Forelimb muscle (tissue), 1 donor: ENCODE results near the gene TMEM108. TPM values are rescaled to one million over a fixed set of nuclear protein-coding genes. Genes with fewer than 3 reads are reported as not detected.
A peak's percentile ranks its signal among the peaks of the same experiment; 100 is the strongest.

Experiments
- DNase-seq: peaks from one replicate; pipeline ENCODE4 v3.0.0-alpha.2; 2013; ENCODE audit warnings: low read depth
- polyA plus RNA-seq: library from polyadenylated mRNA; unstranded; fragments of 120-200 nt; gene quantifications from one replicate; pipeline ENCODE4 v1.2.1, GENCODE V29; 2013; ENCODE audit not compliant: insufficient read length

Gene TMEM108
- polyA plus RNA-seq, 1 donor = 18.6 TPM

DNA sequence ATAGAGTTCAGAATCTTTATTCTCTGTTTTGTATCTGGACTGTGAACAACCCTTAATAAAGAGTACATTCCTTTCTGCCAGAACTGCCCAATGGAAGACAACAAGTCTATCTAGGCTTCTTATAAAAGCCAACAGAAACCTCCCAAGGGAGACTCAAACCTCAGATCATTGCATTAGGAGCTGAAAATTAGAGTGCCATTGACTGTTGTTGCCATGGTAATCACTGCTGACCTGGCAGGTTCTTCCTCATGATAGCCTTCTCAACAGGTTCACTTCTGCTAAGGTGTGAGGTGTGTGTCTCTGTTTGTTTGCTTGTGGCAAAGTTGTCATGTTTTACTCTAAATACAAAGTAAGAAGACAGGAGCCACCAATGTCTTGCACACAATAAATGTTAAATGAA, 79.2 kb downstream of the TMEM108 start:
- DNase-seq = no peak

DNA sequence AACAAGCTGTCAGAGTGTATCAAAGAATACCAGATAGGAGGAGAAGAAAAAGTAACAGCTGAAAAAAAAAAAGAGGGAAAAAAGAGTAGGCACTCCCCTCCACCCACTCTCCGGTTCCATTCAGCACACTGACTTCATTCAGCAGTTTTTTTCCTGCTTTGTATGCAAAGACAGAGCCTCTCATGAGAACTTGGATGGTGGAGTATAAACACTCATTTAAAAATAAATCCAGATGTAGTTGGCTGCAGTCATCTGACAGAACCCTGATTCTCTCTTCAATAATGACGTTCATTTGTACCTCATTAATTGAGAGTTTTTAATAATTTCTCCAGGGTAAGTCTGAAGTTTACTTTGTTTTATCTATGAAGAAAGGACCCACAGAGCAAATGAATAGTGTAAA, 81.0 kb downstream of the TMEM108 start:
- DNase-seq = peak; percentile 13

- DNase-seq = no peak
Observed at GRCh38 chr3:133121450-133121849, 83.3 kb downstream of the TMEM108 start.

- DNase-seq = no peak
Observed at GRCh38 chr3:133123636-133124035, 85.4 kb downstream of the TMEM108 start.

DNA sequence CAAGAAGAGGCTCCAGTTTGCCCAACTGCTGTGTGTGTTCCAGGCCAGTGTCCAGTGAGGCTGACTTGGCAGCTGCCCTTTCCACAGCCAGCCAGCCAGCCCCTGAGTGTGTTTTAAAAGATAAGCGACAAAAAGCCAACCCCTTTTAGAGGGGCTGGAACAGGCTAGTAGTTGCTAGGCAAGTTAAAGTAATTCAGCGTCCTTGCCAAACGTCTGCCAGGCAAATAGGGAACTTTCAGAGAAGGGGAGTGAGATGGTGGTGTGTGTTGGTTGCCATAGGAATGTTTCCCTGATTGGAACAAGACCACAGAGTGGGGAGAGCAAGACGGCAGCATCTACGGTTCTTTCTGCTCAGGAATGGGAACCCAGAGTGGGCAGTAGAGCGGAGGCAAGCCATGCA, 86.3 kb downstream of the TMEM108 start:
- DNase-seq = no peak

DNA sequence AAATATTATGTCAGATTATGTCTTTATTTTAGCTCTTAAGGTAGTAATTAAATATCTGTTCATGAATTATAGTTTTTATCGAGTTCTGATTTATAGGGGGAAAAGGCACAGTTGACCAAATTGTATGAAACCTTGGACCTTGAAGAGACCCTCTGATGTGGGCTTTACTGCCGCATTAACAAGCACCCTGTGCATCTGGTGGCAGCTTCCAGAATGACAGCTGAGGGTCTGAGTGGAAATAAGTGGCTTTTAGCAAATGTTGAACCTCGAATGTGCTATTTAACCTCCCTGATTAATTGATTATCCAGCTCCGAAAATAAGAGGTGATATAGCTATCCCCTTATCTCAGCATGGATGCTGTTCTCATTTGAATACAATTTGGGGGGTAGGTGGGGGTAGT, 87.0 kb downstream of the TMEM108 start:
- DNase-seq = no peak

- DNase-seq = no peak
Observed at GRCh38 chr3:133125802-133126201, 87.6 kb downstream of the TMEM108 start.

DNA sequence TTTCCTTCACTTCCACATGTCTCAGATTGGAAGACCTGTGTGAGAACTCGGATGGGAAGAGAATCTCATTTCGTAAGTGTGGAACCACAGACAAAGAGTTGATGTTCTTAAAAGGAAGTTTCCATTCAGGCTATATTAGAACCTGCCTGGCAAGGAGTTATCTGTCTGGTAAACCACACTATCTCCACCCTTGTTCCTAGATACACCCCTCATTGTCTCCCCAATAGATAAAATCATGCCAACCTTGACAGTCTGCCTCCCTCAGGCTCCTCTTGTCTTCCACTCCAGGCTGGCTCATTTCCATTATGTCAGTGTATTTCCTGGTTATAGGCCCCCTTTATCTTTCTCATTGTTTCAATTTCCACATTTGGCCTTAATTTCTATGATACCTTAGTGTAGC, 89.2 kb downstream of the TMEM108 start:
- DNase-seq = no peak

- no peak for DNase-seq
Observed at GRCh38 chr3:133130168-133130567, 92.0 kb downstream of the TMEM108 start.

DNA sequence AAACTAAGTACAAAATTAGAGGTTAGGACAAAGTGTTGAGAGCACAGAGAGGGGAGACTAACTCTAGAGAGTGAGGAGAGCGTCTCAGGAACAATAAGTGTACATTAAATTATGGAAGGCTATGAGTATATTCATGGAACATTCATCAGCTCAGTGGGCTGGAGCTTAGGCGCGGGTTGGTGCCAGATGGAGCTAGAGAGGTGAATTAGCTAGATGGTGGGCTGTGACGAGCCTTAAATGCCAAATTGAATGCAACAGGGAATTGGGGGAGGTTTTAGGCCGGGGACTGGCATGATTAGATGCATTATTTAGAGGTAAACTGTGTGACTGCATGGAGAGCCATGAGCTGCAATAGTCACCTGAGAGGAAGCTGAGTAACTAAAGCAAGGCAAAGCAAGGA, 97.1 kb downstream of the TMEM108 start:
- no peak for DNase-seq

- no peak for DNase-seq
Observed at GRCh38 chr3:133136114-133137041, 98.2 kb downstream of the TMEM108 start.

DNA sequence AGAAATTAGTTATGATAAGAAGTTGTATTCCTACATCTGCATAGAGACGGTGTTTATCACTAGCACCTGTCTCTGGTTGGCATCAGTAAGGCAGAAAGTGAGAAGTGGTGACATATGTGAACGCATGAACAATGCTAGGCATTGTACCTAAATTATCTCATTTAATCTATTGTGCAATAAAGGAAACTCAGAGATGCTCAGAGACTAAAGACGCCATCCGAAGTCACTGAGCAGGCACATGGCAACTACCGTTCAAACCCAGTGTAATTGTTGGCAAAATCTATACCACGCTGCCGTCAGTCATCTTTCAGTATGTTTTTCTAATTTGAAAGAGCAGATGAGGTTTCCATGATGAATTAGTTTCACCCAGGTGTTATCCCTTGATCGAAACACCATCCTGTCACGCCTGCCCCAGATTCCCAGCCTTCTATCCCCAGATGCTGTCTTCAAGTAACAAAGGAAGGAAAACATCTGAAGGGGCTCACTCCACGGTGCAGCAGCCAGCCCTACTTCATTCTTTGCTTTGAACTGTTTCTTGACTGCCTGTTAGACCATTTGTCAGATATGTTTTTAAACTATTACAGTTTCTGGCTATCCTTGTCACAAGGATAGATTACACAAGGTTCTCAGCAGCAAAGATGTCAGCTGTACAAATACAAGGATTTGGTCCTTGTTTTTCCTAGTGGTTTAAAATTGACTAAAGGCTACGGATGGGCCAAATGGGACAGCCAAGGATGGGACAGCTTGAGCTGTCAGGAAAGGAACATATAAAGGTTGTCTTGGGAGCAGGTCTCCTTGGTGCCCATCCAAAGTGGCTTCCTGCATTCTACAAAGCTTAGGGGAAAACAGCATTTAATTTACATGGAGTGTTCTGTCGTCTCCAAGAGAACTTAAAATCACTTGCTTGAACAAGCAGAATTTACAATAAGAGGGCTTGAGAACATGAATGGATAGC, 99.1 kb downstream of the TMEM108 start:
- no peak for DNase-seq

GRCh38 chr3:133138017-133138416, 99.8 kb downstream of the TMEM108 start:
- no peak for DNase-seq

DNA sequence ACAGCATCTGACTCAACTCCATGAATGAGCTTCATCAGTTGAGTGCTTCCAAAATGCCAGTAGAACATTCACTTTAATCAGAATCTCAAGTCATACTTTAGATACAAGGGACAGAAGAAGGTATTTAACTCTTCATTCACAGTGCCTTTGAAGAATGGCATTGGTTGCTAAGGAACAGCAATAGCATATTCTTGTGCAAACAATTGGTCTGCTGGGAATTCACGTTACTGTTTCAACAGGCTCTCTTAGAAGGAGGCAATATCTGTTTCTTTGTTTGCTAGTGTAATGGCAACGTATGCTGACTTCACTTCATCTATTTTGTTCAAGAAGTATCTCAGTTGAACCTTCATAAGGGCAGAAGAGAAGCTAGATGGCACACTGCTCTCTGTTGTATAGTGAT, 113.9 kb downstream of the TMEM108 start:
- DNase-seq = no peak

- DNase-seq = no peak
Observed at GRCh38 chr3:133152681-133153220, 114.6 kb downstream of the TMEM108 start.

- no peak for DNase-seq
Observed at GRCh38 chr3:133153382-133153781, 115.2 kb downstream of the TMEM108 start.

DNA sequence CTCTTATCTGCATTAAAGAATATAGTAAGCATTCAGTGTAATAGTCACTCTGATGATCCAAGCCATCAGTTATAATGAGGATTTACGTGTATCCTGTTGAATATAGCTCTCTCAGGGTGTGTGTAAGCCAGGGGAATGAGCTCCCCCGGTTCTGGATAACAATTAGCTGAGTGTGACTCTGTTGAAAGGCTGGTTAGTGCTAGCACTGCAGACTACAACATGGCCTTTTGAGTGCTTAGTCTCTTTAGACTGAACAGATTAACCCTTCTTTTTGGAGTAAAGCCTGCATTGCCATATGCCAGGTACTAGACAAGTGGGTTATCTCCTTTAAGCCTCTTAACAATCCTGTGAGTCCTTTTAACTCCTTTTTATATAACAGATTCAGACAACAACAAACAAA, 119.5 kb downstream of the TMEM108 start:
- no peak for DNase-seq

DNA sequence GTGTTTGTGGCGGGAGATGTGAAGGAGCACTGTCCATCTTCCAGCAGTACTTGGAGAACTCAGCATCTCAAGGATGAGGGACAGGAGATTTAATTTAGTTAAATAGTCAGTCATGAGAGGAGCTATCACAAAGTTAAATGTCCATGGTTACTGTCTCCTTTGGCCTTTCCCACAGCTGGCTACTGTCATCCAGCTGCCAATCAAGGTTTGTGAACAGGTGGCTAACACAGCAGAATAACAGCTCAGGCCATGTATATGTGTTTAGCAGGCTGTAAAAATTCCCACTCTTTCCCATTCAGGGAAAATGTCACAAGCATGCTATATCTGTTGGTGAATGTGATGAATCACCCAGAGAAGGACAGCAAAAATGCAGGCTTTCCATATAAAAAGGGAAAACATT, 120.5 kb downstream of the TMEM108 start:
- no peak for DNase-seq

DNA sequence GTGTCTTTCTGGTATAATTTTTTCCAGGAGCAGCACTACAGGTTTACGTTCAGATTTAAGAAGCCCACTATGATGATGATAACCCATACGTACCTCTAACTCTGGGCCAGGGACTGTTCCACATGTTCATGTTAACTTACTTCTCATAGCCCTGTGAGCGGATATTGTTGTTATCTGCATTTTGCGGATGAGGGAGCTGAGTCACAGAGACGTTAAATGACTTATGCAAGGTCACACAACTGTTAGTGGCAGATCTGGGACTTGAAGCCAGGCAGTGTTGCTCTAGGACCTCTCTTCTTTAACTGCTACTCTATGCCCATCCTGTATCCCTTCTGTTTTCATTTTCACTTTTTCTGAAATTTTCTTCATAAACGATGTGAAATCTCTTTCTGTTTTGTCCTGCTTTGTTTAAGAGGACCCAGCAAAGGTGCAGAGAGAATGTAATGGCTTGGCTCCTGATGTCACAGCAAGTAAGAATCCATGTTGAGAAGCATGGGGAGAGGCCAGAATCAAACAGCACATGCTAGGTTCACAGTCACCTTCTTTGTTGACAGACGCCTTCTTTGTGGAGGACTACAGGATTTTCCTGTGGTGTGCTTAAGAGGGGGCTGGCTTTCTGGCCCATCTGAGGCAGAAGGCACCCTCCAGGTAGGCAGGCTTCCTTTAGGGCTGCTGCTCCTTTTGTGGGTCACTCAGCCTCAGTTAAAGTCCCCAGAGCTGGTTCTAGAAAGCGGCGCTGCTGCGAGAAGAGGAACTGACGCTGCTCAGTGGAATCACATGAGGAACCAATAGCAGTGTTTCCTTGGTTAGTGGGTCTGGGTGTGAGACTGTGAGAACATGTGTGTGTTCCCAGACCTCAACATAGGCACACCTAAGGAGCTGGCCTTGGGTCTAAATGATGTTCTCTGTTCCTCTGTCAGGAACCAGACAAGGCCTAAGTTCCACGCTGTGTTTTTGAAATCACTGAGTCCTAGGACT, 121.6 kb downstream of the TMEM108 start:
- DNase-seq = no peak

- no peak for DNase-seq
Observed at GRCh38 chr3:133161656-133162055, 123.5 kb downstream of the TMEM108 start.

DNA sequence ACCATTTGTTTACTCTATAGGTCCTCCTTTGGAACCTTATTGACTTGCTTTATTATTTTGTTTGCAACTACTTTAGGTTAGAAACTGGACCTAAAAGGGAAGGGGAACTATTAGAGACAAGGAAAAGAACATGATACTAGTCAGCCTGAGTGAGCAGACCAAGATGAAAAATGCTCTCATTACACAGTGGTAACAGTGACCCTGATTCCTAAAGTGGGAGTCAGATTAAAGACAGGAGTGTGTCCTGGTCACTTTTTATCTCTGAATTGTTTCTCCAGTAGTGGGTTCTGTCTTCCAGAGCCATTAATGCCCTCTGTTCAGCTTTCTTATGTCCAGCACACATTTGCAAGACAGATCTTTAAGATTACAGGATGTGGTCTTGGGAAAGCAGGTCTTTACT, 124.1 kb downstream of the TMEM108 start:
- no peak for DNase-seq
